Subcutaneous adipose tissue (tissue), 4 donors: ENCODE measurements around the gene PKHD1. TPM values are rescaled to one million over a fixed set of nuclear protein-coding genes. Genes with fewer than 3 reads are reported as not detected.

Source experiments
- total RNA-seq, 4 donors: library from RNA; depleted of rRNA; stranded (reverse); fragments of >200 nt; gene quantifications; one replicate each; pipeline ENCODE4 v1.1.0, GENCODE V29; 2016
- TF ChIP-seq, protein P1 (sequence below): fragments of 450-650 bp; IDR thresholded peaks from one replicate; pipeline ENCODE4 v1.5.1; 2016; ENCODE audit warnings: low read depth, mild to moderate bottlenecking, control low read depth, antibody characterized with exemption, moderate library complexity

Gene PKHD1
- total RNA-seq: 1 to 10 TPM in 1 of 4 donors, under 1 TPM in 3; under 0.01 to 1.1 (median 0.35) TPM

DNA sequence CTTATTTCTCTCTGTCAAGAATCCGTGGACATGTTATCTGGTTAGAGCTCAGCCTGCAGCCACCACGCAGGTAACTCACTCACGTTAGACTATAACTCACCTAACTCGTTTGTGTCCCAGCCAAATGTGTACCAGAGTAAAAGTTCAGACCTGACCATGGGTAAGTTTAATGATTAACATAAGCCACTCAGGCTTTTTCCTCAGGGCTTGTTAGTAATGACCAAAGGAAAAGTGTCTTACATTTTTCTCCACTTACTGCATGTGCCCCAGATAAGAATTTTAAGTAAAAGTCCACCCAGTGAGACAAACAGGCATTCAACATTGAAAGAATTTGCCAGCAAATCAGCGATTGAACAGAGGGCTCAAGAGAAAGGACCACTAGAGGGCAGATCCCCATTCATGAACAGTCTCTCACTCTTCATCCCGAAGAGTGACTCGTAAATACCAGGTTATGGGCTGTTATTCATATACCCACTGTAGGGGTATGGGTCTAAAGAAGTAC is at the start of gene PKHD1:
PKHD1 (minus strand) TSS at position 116 of the 502 bp plus-strand sequence. CDS start 2,680 bp downstream, outside the sequence.
- TF ChIP-seq, protein P1, sequence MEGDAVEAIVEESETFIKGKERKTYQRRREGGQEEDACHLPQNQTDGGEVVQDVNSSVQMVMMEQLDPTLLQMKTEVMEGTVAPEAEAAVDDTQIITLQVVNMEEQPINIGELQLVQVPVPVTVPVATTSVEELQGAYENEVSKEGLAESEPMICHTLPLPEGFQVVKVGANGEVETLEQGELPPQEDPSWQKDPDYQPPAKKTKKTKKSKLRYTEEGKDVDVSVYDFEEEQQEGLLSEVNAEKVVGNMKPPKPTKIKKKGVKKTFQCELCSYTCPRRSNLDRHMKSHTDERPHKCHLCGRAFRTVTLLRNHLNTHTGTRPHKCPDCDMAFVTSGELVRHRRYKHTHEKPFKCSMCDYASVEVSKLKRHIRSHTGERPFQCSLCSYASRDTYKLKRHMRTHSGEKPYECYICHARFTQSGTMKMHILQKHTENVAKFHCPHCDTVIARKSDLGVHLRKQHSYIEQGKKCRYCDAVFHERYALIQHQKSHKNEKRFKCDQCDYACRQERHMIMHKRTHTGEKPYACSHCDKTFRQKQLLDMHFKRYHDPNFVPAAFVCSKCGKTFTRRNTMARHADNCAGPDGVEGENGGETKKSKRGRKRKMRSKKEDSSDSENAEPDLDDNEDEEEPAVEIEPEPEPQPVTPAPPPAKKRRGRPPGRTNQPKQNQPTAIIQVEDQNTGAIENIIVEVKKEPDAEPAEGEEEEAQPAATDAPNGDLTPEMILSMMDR: no peak

GRCh38 chr6:52136934-52137467 is 49.6 kb upstream of the PKHD1 start:
- TF ChIP-seq, protein P1: no peak

DNA sequence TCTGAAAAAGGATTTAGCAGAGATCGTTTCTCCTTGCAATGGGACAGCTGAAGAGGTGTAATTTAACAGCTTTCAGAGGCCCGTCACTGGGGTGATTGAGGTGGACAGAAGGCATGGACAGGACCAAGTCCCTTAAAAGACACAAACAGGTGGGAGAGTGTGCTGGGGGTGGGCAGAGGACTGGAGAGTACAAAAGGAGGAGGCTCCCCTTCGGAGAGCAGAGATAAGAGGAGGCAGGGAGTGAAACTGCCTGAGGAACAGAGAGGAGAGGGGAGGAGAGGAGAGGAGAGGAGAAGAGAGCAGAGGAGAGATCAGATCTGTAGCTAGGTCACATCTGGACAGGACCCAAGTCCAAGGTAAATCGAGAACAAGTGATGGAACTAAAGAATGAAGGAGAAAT is 48.6 kb upstream of the PKHD1 start:
- TF ChIP-seq, protein P1: no peak

DNA sequence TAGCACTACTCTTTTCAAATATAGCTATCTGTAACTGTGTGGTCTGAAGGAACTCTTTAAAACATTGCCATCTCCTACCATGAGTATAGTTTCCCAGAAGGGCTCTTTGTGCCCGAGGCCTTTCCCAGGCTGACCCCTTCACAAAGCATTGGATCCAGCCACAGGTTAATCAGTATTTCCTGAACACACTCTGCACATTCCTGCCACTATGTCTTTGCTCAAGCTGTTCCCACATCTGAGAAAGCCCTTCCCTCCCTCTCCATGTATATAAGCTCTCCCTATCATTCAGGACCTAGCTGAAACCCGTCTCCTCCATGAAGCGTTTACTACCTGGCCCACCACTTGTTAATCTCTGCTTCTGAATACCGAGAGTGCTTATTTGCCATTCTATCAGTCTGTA is 47.8 kb upstream of the PKHD1 start:
- TF ChIP-seq, protein P1: no peak

DNA sequence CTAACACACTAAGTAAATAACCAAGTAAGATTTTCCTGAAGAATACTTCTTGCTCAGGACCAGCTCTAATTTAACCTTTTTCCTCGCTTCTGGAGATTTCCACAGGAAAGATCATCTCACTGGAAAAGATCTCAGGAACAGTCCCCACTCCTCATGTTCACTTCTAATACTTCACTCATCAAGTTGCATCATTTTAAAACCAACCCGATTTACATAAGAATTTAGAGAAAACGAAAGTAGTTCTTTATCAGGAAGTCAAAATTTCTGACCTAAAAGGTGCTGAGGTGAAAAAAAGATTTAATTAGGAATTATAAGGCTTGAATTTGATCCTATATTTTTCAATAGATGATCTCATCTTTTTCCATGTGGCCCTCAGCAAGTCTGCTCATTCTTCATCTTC is 46.6 kb upstream of the PKHD1 start:
- TF ChIP-seq, protein P1: no peak

DNA sequence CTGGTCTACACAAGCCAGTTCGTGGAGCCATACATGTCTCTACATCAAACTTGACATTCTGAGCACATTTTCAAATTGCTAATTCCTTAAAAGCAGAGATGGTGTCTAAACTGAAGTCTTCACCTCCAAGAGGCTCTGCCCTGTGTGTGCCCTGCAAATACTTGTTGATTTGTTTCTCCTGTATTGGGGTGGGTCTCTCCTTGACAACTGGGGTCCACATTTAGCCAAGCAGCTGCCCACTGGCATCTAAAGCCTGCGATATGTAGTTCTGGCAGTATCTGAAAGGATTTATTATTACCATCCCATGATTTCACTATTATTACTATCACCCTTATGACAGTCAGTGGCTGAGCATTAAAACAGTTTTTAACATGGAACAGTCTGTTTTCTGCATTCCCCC is 45.9 kb upstream of the PKHD1 start:
- TF ChIP-seq, protein P1: no peak

DNA sequence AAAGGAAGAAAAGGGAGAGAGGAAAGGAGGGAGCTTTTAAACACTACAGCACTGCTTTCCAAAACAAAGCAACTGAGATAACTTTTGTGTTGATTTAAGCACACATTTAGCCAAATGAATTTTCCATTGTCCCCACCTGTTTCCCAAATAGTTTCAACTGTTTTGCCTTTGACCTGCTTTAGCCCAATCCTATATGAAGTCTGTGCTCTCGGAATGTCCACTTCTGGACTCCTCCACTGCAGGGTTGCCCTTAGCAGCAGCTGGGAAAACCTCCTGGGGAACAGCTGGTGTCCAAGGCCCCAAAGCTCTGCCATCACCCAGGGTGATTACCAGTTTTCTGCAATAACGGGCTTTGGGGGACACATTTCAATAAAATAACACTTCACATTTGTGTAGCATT is 44.9 kb upstream of the PKHD1 start:
- TF ChIP-seq, protein P1: no peak
